PC-3 (cell line): ENCODE measurements around the gene LRRTM4. TPM values are rescaled to one million over a fixed set of nuclear protein-coding genes. Genes with fewer than 3 reads are reported as not detected.
"Not testable (repeated sequence)": the region's sequence is repeated elsewhere in the genome, so short reads cannot be mapped to it uniquely, and the experiment has no call there.

ENCODE experiments used
- ATAC-seq: fragments of 200-7000 bp; cut with Tn5 transposase; 2 replicates; pipeline ENCODE4 v1.9.1; 2020; ENCODE audit warnings: mild to moderate bottlenecking, moderate library complexity
- BruUV-seq: library from RNA; stranded (reverse); fragments of 400-500 nt; replicated peaks from 2 replicates; lab custom pipeline; 2021; lab: Mats Ljungman, UMichigan
- CTCF ChIA-PET: fragments of 300-600 bp; sonication (Branson Sonifier 250); formaldehyde crosslinking; loops from one replicate; lab custom pipeline; 2022; ENCODE audit warnings: antibody characterized with exemption; lab: Charles Lee
- POLR2A ChIA-PET: fragments of 300-600 bp; sonication (Branson Sonifier 250); formaldehyde crosslinking; loops from one replicate; lab custom pipeline; 2022; ENCODE audit warnings: antibody characterized with exemption; ENCODE audit not compliant: unreplicated experiment; lab: Charles Lee
- DNase-seq: peaks from one replicate; pipeline ENCODE4 v3.0.0-alpha.2; 2015
- H2AFZ ChIP-seq: fragments of 300-600 bp; sonication (generic); 2 replicates; pipeline ENCODE4 v1.6.0; 2016; ENCODE audit warnings: antibody characterized with exemption, low read length
- H3F3A ChIP-seq: fragments of 300-600 bp; sonication (generic); one replicate; pipeline ENCODE4 v1.6.0; 2017; ENCODE audit warnings: antibody characterized with exemption, low read length, control low read depth, mild to moderate bottlenecking; ENCODE audit not compliant: unreplicated experiment
- H3K27ac ChIP-seq: fragments of 300-600 bp; sonication (generic); 2 replicates; pipeline ENCODE4 v1.5.1; 2016; ENCODE audit warnings: mild to moderate bottlenecking, low read length
- H3K27me3 ChIP-seq: fragments of 300-600 bp; sonication (generic); 2 replicates; pipeline ENCODE4 v1.6.1; 2016; ENCODE audit warnings: low read length, mixed read lengths
- H3K36me3 ChIP-seq: fragments of 300-600 bp; sonication (generic); 2 replicates; pipeline ENCODE4 v1.6.1; 2016; ENCODE audit warnings: low read depth, mixed run types, low read length, mixed read lengths
- H3K4me1 ChIP-seq: fragments of 300-600 bp; sonication (generic); 2 replicates; pipeline ENCODE4 v1.5.1; 2016; ENCODE audit warnings: low read length; ENCODE audit not compliant: insufficient read depth
- H3K4me2 ChIP-seq: fragments of 300-600 bp; sonication (generic); 2 replicates; pipeline ENCODE4 v1.6.0; 2016; ENCODE audit warnings: low read length
- H3K4me3 ChIP-seq: fragments of 300-600 bp; sonication (generic); 2 replicates; pipeline ENCODE4 v1.5.1; 2016; ENCODE audit warnings: mild to moderate bottlenecking, low read length, mixed read lengths
- H3K79me2 ChIP-seq: fragments of 300-600 bp; sonication (generic); 2 replicates; pipeline ENCODE4 v1.6.1; 2017; ENCODE audit warnings: low read length, mixed read lengths
- H3K9ac ChIP-seq: fragments of 300-600 bp; sonication (generic); 2 replicates; pipeline ENCODE4 v1.6.0; 2016; ENCODE audit warnings: mild to moderate bottlenecking, low read length
- H3K9me2 ChIP-seq: fragments of 300-600 bp; sonication (generic); replicated peaks from 2 replicates; pipeline ENCODE4 v1.6.1; 2016; ENCODE audit warnings: mixed run types, low read length, mixed read lengths
- H3K9me3 ChIP-seq: fragments of 300-600 bp; sonication (generic); 2 replicates; pipeline ENCODE4 v1.6.1; 2016; ENCODE audit warnings: low read length, mixed read lengths
- H4K20me1 ChIP-seq: fragments of 300-600 bp; sonication (generic); 2 replicates; pipeline ENCODE4 v1.6.1; 2016; ENCODE audit warnings: low read length, mixed read lengths
- EZH2 ChIP-seq: fragments of 300-600 bp; sonication (generic); IDR thresholded peaks from one replicate; pipeline ENCODE4 v1.6.1; 2017; ENCODE audit warnings: antibody characterized with exemption, mild to moderate bottlenecking, low read length; ENCODE audit not compliant: unreplicated experiment
- EZH2phosphoT487 ChIP-seq: fragments of 300-600 bp; sonication (generic); IDR thresholded peaks from 2 replicates; pipeline ENCODE4 v1.6.1; 2018; ENCODE audit warnings: mild to moderate bottlenecking, antibody characterized with exemption, low read length, borderline replicate concordance
- intact Hi-C: fragments of 100-400 bp; cut with micrococcal nuclease; formaldehyde crosslinking; loops from 2 replicates; pipeline ENCODE4 v1.9.0; 2023
- total RNA-seq: library from RNA; depleted of rRNA; stranded (reverse); fragments of >200 nt; gene quantifications from 2 replicates; pipeline ENCODE4 v1.2.3, GENCODE V29; 2014
- TF ChIP-seq, protein P1 (sequence below): fragments of 300-600 bp; sonication (generic); conservative IDR thresholded peaks from 2 replicates; pipeline ENCODE4 v1.5.1; 2017; ENCODE audit warnings: antibody characterized with exemption, low read depth, mild to moderate bottlenecking, low read length

The LRRTM4 gene
- total RNA-seq, 1 experiment from 2014 or later: not detected

DNA sequence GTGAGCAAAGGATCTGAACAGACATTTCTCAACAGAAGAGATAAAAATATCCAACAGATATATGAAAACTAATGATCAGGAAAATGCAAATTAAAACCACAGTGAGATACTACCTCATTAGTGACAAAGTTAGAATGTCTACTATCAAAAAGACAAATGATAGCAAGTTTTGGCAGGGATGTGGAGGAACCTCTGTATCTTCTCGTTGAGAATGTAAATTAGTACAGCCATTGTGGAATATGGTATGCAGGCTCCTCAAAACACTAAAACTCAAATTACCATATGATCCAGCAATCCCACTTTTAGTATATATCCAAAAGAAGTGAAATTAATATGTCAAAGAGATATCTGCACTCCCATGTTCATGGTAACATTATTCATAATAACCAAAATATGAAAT is 427.1 kb downstream of the LRRTM4 start:
- ChIA-PET CTCF (no interaction called here), POLR2A (no interaction called here)
- TF ChIP-seq EZH2 (no peak), EZH2phosphoT487 (no peak)
- TF ChIP-seq, protein P1, sequence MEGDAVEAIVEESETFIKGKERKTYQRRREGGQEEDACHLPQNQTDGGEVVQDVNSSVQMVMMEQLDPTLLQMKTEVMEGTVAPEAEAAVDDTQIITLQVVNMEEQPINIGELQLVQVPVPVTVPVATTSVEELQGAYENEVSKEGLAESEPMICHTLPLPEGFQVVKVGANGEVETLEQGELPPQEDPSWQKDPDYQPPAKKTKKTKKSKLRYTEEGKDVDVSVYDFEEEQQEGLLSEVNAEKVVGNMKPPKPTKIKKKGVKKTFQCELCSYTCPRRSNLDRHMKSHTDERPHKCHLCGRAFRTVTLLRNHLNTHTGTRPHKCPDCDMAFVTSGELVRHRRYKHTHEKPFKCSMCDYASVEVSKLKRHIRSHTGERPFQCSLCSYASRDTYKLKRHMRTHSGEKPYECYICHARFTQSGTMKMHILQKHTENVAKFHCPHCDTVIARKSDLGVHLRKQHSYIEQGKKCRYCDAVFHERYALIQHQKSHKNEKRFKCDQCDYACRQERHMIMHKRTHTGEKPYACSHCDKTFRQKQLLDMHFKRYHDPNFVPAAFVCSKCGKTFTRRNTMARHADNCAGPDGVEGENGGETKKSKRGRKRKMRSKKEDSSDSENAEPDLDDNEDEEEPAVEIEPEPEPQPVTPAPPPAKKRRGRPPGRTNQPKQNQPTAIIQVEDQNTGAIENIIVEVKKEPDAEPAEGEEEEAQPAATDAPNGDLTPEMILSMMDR: no peak
- DNase-seq (no peak), ATAC-seq (no peak)
- Histone ChIP-seq H3K79me2 (no peaks in the 10 kb centered on the region), H3K9ac (no peak overlapping the region), H3K4me2 (no peak overlapping the region), H3K4me1 (no peaks in the 10 kb centered on the region), H3K27ac (no peak overlapping the region), H3K36me3 (no peaks in the 10 kb centered on the region), H3K9me2 (no peaks in the 10 kb centered on the region), H3K27me3 (no peaks in the 10 kb centered on the region), H3K9me3 (peaks cover 5% of the 10 kb centered on the region; the same call in 1 of the 2 replicates), H2AFZ (no peak overlapping the region), H3K4me3 (no peak overlapping the region), H4K20me1 (no peaks in the 10 kb centered on the region), H3F3A (no peaks in the 10 kb centered on the region)
- intact Hi-C loops: no loop called here
- no TSS peak for BruUV-seq

DNA sequence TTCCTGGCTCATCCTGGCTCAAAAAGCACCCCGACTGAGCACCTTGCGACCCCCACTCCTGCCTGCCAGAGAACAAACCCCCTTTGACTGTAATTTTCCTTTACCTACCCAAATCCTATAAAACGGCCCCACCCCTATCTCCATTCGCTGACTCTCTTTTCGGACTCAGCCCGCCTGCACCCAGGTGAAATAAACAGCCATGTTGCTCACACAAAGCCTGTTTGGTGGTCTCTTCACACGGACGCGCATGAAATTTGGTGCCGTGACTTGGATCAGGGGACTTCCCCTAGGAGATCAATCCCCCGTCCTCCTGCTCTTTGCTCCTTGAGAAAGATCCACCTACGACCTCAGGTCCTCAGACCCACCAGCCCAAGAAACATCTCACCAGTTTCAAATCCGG is 433.8 kb downstream of the LRRTM4 start:
- H3K79me2 ChIP-seq, H3K36me3 ChIP-seq, H3K4me1 ChIP-seq, CTCF ChIA-PET, H3K4me3 ChIP-seq, H3F3A ChIP-seq, H4K20me1 ChIP-seq, H3K9me3 ChIP-seq, H3K9me2 ChIP-seq, POLR2A ChIA-PET, H3K27me3 ChIP-seq, H3K9ac ChIP-seq, BruUV-seq, intact Hi-C loops, H3K4me2 ChIP-seq, H3K27ac ChIP-seq, DNase-seq, ATAC-seq, H2AFZ ChIP-seq: not testable (repeated sequence)

DNA sequence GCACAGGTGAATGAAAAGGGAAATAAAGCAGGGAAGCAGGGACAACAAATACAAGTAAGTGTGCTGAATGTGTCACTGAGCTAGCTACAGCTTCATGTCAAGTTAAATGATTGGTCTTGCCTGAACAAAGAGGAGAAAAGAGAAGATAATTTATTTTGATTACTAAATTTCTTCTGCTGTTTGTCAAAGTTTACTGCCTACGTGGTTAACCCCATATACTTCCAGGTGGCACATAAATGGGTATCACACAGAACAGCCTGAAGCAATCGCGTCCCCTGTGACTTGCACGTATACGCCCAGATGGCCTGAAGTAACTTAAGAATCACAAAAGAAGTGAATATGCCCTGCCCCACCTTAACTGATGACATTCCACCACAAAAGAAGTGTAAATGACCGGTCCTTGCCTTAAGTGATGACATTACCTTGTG is 434.2 kb downstream of the LRRTM4 start:
- Histone ChIP-seq H3K4me3 (no peak overlapping the region), H3K36me3 (no peaks in the 10 kb centered on the region), H3K9ac (no peak overlapping the region), H3K27ac (no peak overlapping the region), H2AFZ (no peak overlapping the region), H3K9me3 (no peaks in the 10 kb centered on the region), H3K27me3 (no peaks in the 10 kb centered on the region), H3F3A (no peaks in the 10 kb centered on the region), H3K9me2 (no peaks in the 10 kb centered on the region), H3K4me2 (no peak overlapping the region), H3K79me2 (no peaks in the 10 kb centered on the region), H3K4me1 (no peaks in the 10 kb centered on the region), H4K20me1 (no peaks in the 10 kb centered on the region)
- ChIA-PET CTCF (no interaction called here), POLR2A (no interaction called here)
- ATAC-seq (no peak), DNase-seq (no peak)
- intact Hi-C loops: no loop called here
- BruUV-seq: no TSS peak
- TF ChIP-seq EZH2phosphoT487: no peak
- TF ChIP-seq EZH2: no peak
- TF ChIP-seq, protein P1: no peak
